ENCODE data around the gene MFGE8. TPM values are rescaled to one million over a fixed set of nuclear protein-coding genes. Genes with fewer than 3 reads are reported as not detected.

Gene MFGE8
- polyA plus RNA-seq, 1 of the 3 experiments (the other 2 are of a cell fraction) = 247 TPM

DNA sequence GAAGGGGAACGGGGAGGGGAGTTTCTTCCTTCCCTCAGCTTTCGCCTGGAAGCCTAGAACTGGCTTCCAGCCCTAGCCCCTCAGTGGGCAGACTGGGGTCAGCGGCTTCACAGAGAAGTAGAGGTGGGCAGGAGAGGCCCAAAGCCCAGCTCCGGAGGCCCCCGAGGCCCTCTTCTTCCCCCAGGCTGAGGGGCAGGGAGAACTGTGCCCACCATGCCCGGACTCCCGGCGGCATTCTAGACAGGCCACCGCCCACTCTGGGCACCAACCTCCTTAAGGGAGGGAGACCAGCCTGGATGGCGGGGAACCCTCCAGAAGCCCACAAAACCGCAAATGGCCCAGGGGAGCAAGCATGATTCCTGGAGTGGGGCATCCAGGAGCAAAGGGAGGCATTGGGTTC, 35.8 kb downstream of the MFGE8 start:
- POLR2A ChIA-PET = no interaction called here
- 77% methylated on average over 9 of the region's 11 CpGs for WGBS (ENCODE audit: low lambda C conversion rate)
- Histone ChIP-seq H2AFZ (ENCODE audit: low read depth) (no peak overlapping the region), H3K9ac (no peak overlapping the region), H3K9me2 (no peaks in the 10 kb centered on the region), H3K4me2 (no peak overlapping the region), H4K20me1 (ENCODE audit: insufficient read depth) (no peaks in the 10 kb centered on the region), H3K36me3 (replicated peaks in 1 of 2; ENCODE audit: control insufficient read depth in 1 of 2, insufficient read depth in 2 of 2, low read length in 1 of 2) (no peaks in the 10 kb centered on the region), H3K79me2 (ENCODE audit: insufficient read depth) (no peaks in the 10 kb centered on the region), H3K27me3 (ENCODE audit: insufficient read depth) (peaks cover 8% of the 10 kb centered on the region; the same call in 1 of the 2 replicates), H3F3A (replicated peaks; ENCODE audit: insufficient read depth) (no peaks in the 10 kb centered on the region), H3K9me3 (no peaks in the 10 kb centered on the region), H3K4me3 (ENCODE audit: low read depth in 2 of 2, low read length in 1 of 2) (no peak overlapping the region), H3K27ac (ENCODE audit: low read depth in 2 of 2, low read length in 1 of 2) (no peak overlapping the region), H3K4me1 (ENCODE audit: control insufficient read depth in 1 of 2, insufficient read depth in 2 of 2, low read depth in 1 of 2, low read length in 1 of 2) (no peaks in the 10 kb centered on the region)
- TF ChIP-seq EZH2phosphoT487 (IDR thresholded peaks at IDR 0.05; ENCODE audit: borderline replicate concordance, low read depth) = no peak
- no peak for TF ChIP-seq FOSL2 (IDR thresholded peaks at IDR 0.05; ENCODE audit: borderline replicate concordance, low read depth)
- TF ChIP-seq TCF12 (IDR thresholded peaks at IDR 0.05) = no peak
- TF ChIP-seq TEAD4 (IDR thresholded peaks at IDR 0.05; ENCODE audit: borderline replicate concordance, insufficient read depth) = no peak
- no peak for TF ChIP-seq RXRA (IDR thresholded peaks at IDR 0.05; ENCODE audit: borderline replicate concordance, low read depth)
- TF ChIP-seq, protein P1, sequence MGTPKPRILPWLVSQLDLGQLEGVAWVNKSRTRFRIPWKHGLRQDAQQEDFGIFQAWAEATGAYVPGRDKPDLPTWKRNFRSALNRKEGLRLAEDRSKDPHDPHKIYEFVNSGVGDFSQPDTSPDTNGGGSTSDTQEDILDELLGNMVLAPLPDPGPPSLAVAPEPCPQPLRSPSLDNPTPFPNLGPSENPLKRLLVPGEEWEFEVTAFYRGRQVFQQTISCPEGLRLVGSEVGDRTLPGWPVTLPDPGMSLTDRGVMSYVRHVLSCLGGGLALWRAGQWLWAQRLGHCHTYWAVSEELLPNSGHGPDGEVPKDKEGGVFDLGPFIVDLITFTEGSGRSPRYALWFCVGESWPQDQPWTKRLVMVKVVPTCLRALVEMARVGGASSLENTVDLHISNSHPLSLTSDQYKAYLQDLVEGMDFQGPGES (IDR thresholded peaks at IDR 0.05; ENCODE audit: low read depth, low read length) = no peak
- TF ChIP-seq FOXM1 (IDR thresholded peaks at IDR 0.05; ENCODE audit: low read depth) = no peak
- no peak for TF ChIP-seq RFX5 (IDR thresholded peaks at IDR 0.05; ENCODE audit: low read length)
- TF ChIP-seq, protein P2, sequence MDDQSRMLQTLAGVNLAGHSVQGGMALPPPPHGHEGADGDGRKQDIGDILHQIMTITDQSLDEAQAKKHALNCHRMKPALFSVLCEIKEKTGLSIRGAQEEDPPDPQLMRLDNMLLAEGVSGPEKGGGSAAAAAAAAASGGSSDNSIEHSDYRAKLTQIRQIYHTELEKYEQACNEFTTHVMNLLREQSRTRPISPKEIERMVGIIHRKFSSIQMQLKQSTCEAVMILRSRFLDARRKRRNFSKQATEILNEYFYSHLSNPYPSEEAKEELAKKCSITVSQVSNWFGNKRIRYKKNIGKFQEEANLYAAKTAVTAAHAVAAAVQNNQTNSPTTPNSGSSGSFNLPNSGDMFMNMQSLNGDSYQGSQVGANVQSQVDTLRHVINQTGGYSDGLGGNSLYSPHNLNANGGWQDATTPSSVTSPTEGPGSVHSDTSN (IDR thresholded peaks at IDR 0.05) = no peak
- TF ChIP-seq, protein P3, sequence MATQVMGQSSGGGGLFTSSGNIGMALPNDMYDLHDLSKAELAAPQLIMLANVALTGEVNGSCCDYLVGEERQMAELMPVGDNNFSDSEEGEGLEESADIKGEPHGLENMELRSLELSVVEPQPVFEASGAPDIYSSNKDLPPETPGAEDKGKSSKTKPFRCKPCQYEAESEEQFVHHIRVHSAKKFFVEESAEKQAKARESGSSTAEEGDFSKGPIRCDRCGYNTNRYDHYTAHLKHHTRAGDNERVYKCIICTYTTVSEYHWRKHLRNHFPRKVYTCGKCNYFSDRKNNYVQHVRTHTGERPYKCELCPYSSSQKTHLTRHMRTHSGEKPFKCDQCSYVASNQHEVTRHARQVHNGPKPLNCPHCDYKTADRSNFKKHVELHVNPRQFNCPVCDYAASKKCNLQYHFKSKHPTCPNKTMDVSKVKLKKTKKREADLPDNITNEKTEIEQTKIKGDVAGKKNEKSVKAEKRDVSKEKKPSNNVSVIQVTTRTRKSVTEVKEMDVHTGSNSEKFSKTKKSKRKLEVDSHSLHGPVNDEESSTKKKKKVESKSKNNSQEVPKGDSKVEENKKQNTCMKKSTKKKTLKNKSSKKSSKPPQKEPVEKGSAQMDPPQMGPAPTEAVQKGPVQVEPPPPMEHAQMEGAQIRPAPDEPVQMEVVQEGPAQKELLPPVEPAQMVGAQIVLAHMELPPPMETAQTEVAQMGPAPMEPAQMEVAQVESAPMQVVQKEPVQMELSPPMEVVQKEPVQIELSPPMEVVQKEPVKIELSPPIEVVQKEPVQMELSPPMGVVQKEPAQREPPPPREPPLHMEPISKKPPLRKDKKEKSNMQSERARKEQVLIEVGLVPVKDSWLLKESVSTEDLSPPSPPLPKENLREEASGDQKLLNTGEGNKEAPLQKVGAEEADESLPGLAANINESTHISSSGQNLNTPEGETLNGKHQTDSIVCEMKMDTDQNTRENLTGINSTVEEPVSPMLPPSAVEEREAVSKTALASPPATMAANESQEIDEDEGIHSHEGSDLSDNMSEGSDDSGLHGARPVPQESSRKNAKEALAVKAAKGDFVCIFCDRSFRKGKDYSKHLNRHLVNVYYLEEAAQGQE (IDR thresholded peaks at IDR 0.05; ENCODE audit: low read depth, low read length) = no peak
- TF ChIP-seq NFIC (IDR thresholded peaks at IDR 0.05; ENCODE audit: borderline replicate concordance) = no peak
- no peak for TF ChIP-seq FOXJ3 (CRISPR knock-in tag; IDR thresholded peaks at IDR 0.05)
- TF ChIP-seq RCOR1 (IDR thresholded peaks at IDR 0.05; ENCODE audit: low read length) = no peak
- no peak for DNase-seq
- CTCF ChIA-PET = interaction anchor here (1.7 to 2.5 kb wide), 5 partner anchors 11 to 220 kb away, joined by 4 to 14 read pairs (median 7); partner anchors contain the start of gene HAPLN3

Data from SK-N-SH (cell line).